Measurements from ENCODE around the gene TEPSIN. TPM values are rescaled to one million over a fixed set of nuclear protein-coding genes. Genes with fewer than 3 reads are reported as not detected.

TEPSIN gene
- total RNA-seq, 2 experiments from 2014 or later, result 53.6 to 56.3 TPM

GRCh38 chr17:81188491-81188840 lies 50.4 kb downstream of the TEPSIN start:
- Mint-ChIP-seq H3K27ac (no peak overlapping the region), H3K4me3 (no peak overlapping the region), H3K27me3 (no peaks in the 10 kb centered on the region), H3K4me1 (no peaks in the 10 kb centered on the region), H3K9me3 (ENCODE audit: low read depth) (no peaks in the 10 kb centered on the region), H3K36me3 (no peaks in the 10 kb centered on the region)
- CTCF ChIA-PET, result no interaction called here
- DNase-seq, result no peak
- no peak for ATAC-seq

- DNase-seq, result no peak
- H3K27ac Mint-ChIP-seq, result no peak overlapping the region
- H3K36me3 Mint-ChIP-seq, result no peaks in the 10 kb centered on the region
- CTCF ChIA-PET, result no interaction called here
- no peak overlapping the region for H3K4me3 Mint-ChIP-seq
- H3K9me3 Mint-ChIP-seq (ENCODE audit: low read depth), result no peaks in the 10 kb centered on the region
- no peaks in the 10 kb centered on the region for H3K27me3 Mint-ChIP-seq
- no peak for ATAC-seq
- H3K4me1 Mint-ChIP-seq, result no peaks in the 10 kb centered on the region
Observed at GRCh38 chr17:81187586-81188490, 51.0 kb downstream of the TEPSIN start.

GRCh38 chr17:81187120-81187519 lies 51.7 kb downstream of the TEPSIN start:
- CTCF ChIA-PET, result no interaction called here

GRCh38 chr17:81186203-81186602 lies 52.7 kb downstream of the TEPSIN start:
- Mint-ChIP-seq H3K27me3 (no peaks in the 10 kb centered on the region), H3K4me1 (no peaks in the 10 kb centered on the region), H3K4me3 (no peak overlapping the region), H3K36me3 (no peaks in the 10 kb centered on the region), H3K9me3 (ENCODE audit: low read depth) (no peaks in the 10 kb centered on the region), H3K27ac (no peak overlapping the region)
- DNase-seq, result no peak
- CTCF ChIA-PET, result no interaction called here
- ATAC-seq, result no peak

More at GRCh38 chr17:81187120-81187519, 51.7 kb downstream of the TEPSIN start:
- no peak overlapping the region for H3K4me3 Mint-ChIP-seq
- no peak for ATAC-seq
- H3K27ac Mint-ChIP-seq, result no peak overlapping the region
- H3K36me3 Mint-ChIP-seq, result no peaks in the 10 kb centered on the region
- no peaks in the 10 kb centered on the region for H3K4me1 Mint-ChIP-seq
- no peaks in the 10 kb centered on the region for H3K27me3 Mint-ChIP-seq
- no peaks in the 10 kb centered on the region for H3K9me3 Mint-ChIP-seq (ENCODE audit: low read depth)
- no peak for DNase-seq

GRCh38 chr17:81184555-81184954 lies 54.3 kb downstream of the TEPSIN start:
- H3K4me3 Mint-ChIP-seq, result no peak overlapping the region
- no peaks in the 10 kb centered on the region for H3K27me3 Mint-ChIP-seq
- H3K36me3 Mint-ChIP-seq, result no peaks in the 10 kb centered on the region
- CTCF ChIA-PET, result interaction anchor here (1.3 kb wide), 1 partner anchor 11 kb away, joined by 3 read pairs; no protein-coding TSS in a partner anchor
- DNase-seq (no peak), ATAC-seq (no peak)
- no peak overlapping the region for H3K27ac Mint-ChIP-seq
- no peaks in the 10 kb centered on the region for H3K4me1 Mint-ChIP-seq
- no peaks in the 10 kb centered on the region for H3K9me3 Mint-ChIP-seq (ENCODE audit: low read depth)

- no peaks in the 10 kb centered on the region for H3K36me3 Mint-ChIP-seq
- H3K9me3 Mint-ChIP-seq (ENCODE audit: low read depth), result no peaks in the 10 kb centered on the region
- H3K27me3 Mint-ChIP-seq, result no peaks in the 10 kb centered on the region
- CTCF ChIA-PET, result interaction anchor here (1.3 kb wide), 1 partner anchor 10 kb away, joined by 3 read pairs; no protein-coding TSS in a partner anchor
- ATAC-seq (no peak), DNase-seq (no peak)
- H3K27ac Mint-ChIP-seq, result no peak overlapping the region
- H3K4me1 Mint-ChIP-seq, result no peaks in the 10 kb centered on the region
- no peak overlapping the region for H3K4me3 Mint-ChIP-seq
Observed at GRCh38 chr17:81183807-81184206, 55.0 kb downstream of the TEPSIN start.

- CTCF ChIA-PET, result no interaction called here
- no peaks in the 10 kb centered on the region for H3K9me3 Mint-ChIP-seq (ENCODE audit: low read depth)
Observed at GRCh38 chr17:81183316-81183715, 55.5 kb downstream of the TEPSIN start.

GRCh38 chr17:81182596-81182995 lies 56.3 kb downstream of the TEPSIN start:
- ATAC-seq (no peak), DNase-seq (no peak)
- no peaks in the 10 kb centered on the region for H3K27me3 Mint-ChIP-seq
- CTCF ChIA-PET, result no interaction called here
- no peak overlapping the region for H3K4me3 Mint-ChIP-seq
- H3K27ac Mint-ChIP-seq, result no peak overlapping the region
- no peaks in the 10 kb centered on the region for H3K9me3 Mint-ChIP-seq (ENCODE audit: low read depth)
- no peaks in the 10 kb centered on the region for H3K36me3 Mint-ChIP-seq
- H3K4me1 Mint-ChIP-seq, result no peaks in the 10 kb centered on the region

More at GRCh38 chr17:81183316-81183715, 55.5 kb downstream of the TEPSIN start:
- no peaks in the 10 kb centered on the region for H3K27me3 Mint-ChIP-seq
- DNase-seq, result no peak
- no peak for ATAC-seq
- H3K4me3 Mint-ChIP-seq, result no peak overlapping the region
- H3K4me1 Mint-ChIP-seq, result no peaks in the 10 kb centered on the region
- H3K36me3 Mint-ChIP-seq, result no peaks in the 10 kb centered on the region
- no peak overlapping the region for H3K27ac Mint-ChIP-seq

GRCh38 chr17:81181811-81182185 lies 57.1 kb downstream of the TEPSIN start:
- Mint-ChIP-seq H3K27ac (no peak overlapping the region), H3K4me1 (no peaks in the 10 kb centered on the region), H3K27me3 (no peaks in the 10 kb centered on the region), H3K9me3 (ENCODE audit: low read depth) (no peaks in the 10 kb centered on the region), H3K4me3 (no peak overlapping the region), H3K36me3 (no peaks in the 10 kb centered on the region)
- CTCF ChIA-PET, result no interaction called here
- ATAC-seq (no peak), DNase-seq (no peak)

- H3K27me3 Mint-ChIP-seq, result no peaks in the 10 kb centered on the region
- no peak for ATAC-seq
- no peaks in the 10 kb centered on the region for H3K9me3 Mint-ChIP-seq (ENCODE audit: low read depth)
- CTCF ChIA-PET, result no interaction called here
- no peaks in the 10 kb centered on the region for H3K4me1 Mint-ChIP-seq
- no peak overlapping the region for H3K4me3 Mint-ChIP-seq
- no peaks in the 10 kb centered on the region for H3K36me3 Mint-ChIP-seq
- DNase-seq, result no peak
- no peak overlapping the region for H3K27ac Mint-ChIP-seq
Observed at GRCh38 chr17:81180836-81181810, 57.7 kb downstream of the TEPSIN start.

- Mint-ChIP-seq H3K27me3 (no peaks in the 10 kb centered on the region), H3K4me1 (no peaks in the 10 kb centered on the region), H3K36me3 (no peaks in the 10 kb centered on the region), H3K27ac (no peak overlapping the region), H3K9me3 (ENCODE audit: low read depth) (no peaks in the 10 kb centered on the region), H3K4me3 (no peak overlapping the region)
- DNase-seq, result no peak
- no peak for ATAC-seq
- CTCF ChIA-PET, result no interaction called here
Observed at GRCh38 chr17:81179861-81180260, 59.0 kb downstream of the TEPSIN start.

GRCh38 chr17:81179220-81179619 lies 59.6 kb downstream of the TEPSIN start:
- no peak overlapping the region for H3K27ac Mint-ChIP-seq
- no peaks in the 10 kb centered on the region for H3K27me3 Mint-ChIP-seq
- ATAC-seq (no peak), DNase-seq (no peak)
- H3K4me1 Mint-ChIP-seq, result no peaks in the 10 kb centered on the region
- H3K4me3 Mint-ChIP-seq, result no peak overlapping the region
- no peaks in the 10 kb centered on the region for H3K9me3 Mint-ChIP-seq (ENCODE audit: low read depth)
- no peaks in the 10 kb centered on the region for H3K36me3 Mint-ChIP-seq
- CTCF ChIA-PET, result no interaction called here
